Prostate gland (tissue), 2 donors: ENCODE measurements around the gene SLC25A33.

Experiments used
- POLR2A ChIP-seq: fragments of 450-650 bp; IDR thresholded peaks from one replicate; pipeline ENCODE4 v1.6.1; 2016; ENCODE audit warnings: antibody characterized with exemption, mild to moderate bottlenecking
- POLR2AphosphoS5 ChIP-seq: sonication (generic); formaldehyde crosslinking; IDR thresholded peaks from one replicate; pipeline ENCODE4 v1.6.1; 2017; ENCODE audit warnings: antibody characterized with exemption
- TF ChIP-seq, protein P1 (sequence below), 4 experiments: fragments of 200-600 bp in 2 of 4; fragments of 450-650 bp in 2 of 4; sonication (generic) in 2 of 4; IDR thresholded peaks; 1 replicate in 3 of 4; 2 replicates in 1 of 4; pipeline ENCODE4 v1.5.1; 2016 to 2019; ENCODE audit warnings: antibody characterized with exemption in 4 of 4, mild to moderate bottlenecking in 2 of 4, moderate library complexity in 2 of 4

DNA sequence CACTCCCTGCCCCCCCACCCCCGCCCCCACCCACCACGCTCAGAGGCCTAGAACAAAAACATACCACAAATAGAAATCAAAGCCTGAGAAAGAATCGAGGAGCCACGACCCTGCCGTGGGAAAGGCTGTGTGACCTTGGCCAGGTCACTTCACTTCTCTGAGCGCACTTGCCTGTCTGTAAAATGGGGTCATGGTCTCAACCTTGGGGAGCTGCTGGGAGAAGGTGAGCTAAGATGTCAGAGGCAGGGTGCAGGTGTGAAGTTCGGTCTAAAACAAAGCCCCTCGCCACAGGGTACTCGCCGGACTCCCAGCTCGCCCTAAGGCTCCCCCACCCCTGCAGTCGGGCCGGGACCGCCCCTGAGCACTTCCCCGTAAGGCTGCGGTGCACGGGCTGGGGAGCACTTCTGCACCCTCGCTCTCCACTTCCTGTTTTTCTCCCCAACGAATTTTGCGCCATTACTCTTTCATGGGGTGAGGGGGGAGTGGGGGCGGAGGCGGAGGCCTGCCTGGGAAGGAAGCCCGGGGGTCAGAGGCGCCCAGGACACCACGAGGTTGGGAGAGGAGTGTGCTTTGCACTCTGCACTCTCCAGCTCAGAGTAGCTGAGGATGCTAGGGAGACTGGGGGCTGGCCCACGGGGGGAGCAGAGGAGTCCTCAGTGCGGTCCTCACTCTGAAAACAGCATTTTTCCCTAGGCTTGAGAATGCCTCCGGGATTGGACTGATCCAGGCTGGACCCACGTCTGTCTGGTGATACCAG, 90.4 kb downstream of the SLC25A33 start:
- no peak for TF ChIP-seq POLR2AphosphoS5
- TF ChIP-seq, protein P1, sequence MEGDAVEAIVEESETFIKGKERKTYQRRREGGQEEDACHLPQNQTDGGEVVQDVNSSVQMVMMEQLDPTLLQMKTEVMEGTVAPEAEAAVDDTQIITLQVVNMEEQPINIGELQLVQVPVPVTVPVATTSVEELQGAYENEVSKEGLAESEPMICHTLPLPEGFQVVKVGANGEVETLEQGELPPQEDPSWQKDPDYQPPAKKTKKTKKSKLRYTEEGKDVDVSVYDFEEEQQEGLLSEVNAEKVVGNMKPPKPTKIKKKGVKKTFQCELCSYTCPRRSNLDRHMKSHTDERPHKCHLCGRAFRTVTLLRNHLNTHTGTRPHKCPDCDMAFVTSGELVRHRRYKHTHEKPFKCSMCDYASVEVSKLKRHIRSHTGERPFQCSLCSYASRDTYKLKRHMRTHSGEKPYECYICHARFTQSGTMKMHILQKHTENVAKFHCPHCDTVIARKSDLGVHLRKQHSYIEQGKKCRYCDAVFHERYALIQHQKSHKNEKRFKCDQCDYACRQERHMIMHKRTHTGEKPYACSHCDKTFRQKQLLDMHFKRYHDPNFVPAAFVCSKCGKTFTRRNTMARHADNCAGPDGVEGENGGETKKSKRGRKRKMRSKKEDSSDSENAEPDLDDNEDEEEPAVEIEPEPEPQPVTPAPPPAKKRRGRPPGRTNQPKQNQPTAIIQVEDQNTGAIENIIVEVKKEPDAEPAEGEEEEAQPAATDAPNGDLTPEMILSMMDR (IDR thresholded peaks at IDR 0.05) = no peak
- no peak for TF ChIP-seq POLR2A
